Spleen (tissue), 11 donors: Measurements from ENCODE around the gene ACVR1C. TPM values are rescaled to one million over a fixed set of nuclear protein-coding genes. Genes with fewer than 3 reads are reported as not detected.

ENCODE experiments used
- DNase-seq: peaks from one replicate; pipeline ENCODE4 v3.0.0-alpha.2; 2020
- H3K27ac ChIP-seq, 8 donors: fragments of 200-600 bp; sonication (generic) in 7 of 8; 1 replicate in 4 of 8; 2 replicates in 4 of 8; pipeline versions ENCODE4 v1.5.0 to v1.8.0; 2016 to 2021; ENCODE audit warnings: inconsistent platforms in 4 of 8, mild to moderate bottlenecking in 4 of 8, moderate library complexity in 1 of 8
- H3K27me3 ChIP-seq, 7 donors: fragments of 200-600 bp; sonication (generic) in 6 of 7; replicated peaks in 1 of 7; 1 replicate in 4 of 7; 2 replicates in 3 of 7; pipeline versions ENCODE4 v1.5.0 to v1.8.0; 2016 to 2021; ENCODE audit warnings: inconsistent platforms in 3 of 7, mild to moderate bottlenecking in 1 of 7
- H3K36me3 ChIP-seq, 6 donors: fragments of 200-600 bp; sonication (generic) in 5 of 6; 1 replicate in 4 of 6; 2 replicates in 2 of 6; pipeline versions ENCODE4 v1.5.0 to v1.8.0; 2016 to 2021; ENCODE audit warnings: inconsistent platforms in 2 of 6
- H3K4me1 ChIP-seq, 6 donors: fragments of 200-600 bp; sonication (generic) in 5 of 6; 1 replicate in 3 of 6; 2 replicates in 3 of 6; pipeline versions ENCODE4 v1.5.0 to v1.8.0; 2016 to 2021; ENCODE audit warnings: inconsistent platforms in 3 of 6
- H3K4me3 ChIP-seq, 8 donors: fragments of 200-600 bp; sonication (generic) in 7 of 8; 1 replicate in 4 of 8; 2 replicates in 4 of 8; pipeline versions ENCODE4 v1.5.0 to v1.8.0; 2016 to 2021; ENCODE audit warnings: inconsistent platforms in 4 of 8, mild to moderate bottlenecking in 4 of 8, moderate library complexity in 2 of 8
- H3K9me3 ChIP-seq, 8 donors: fragments of 200-600 bp; sonication (generic) in 7 of 8; 1 replicate in 4 of 8; 2 replicates in 4 of 8; pipeline versions ENCODE4 v1.5.0 to v1.8.0; 2016 to 2021; ENCODE audit warnings: inconsistent platforms in 4 of 8
- POLR2A ChIP-seq, 3 donors: fragments of 450-650 bp; IDR thresholded peaks; one replicate each; pipeline ENCODE4 v1.5.1; 2017; ENCODE audit warnings: antibody characterized with exemption in 3 of 3, mild to moderate bottlenecking in 1 of 3
- POLR2AphosphoS5 ChIP-seq, 3 donors: sonication (generic); formaldehyde crosslinking; IDR thresholded peaks; one replicate each; pipeline ENCODE4 v1.5.1; 2017; ENCODE audit warnings: antibody characterized with exemption in 3 of 3
- WGBS, 5 donors: extraction: QIAGEN DNeasy Blood & Tissue Kit in 3 of 5; methylation state at CpG; one replicate each; pipeline versions ENCODE4 v1.1.5 to v1.1.7; 2013 to 2018; 5-methylcytosine and 5-hydroxymethylcytosine counted together
- intact Hi-C: fragments of 100-400 bp; cut with DNase I; formaldehyde crosslinking; loops from one replicate; pipeline ENCODE4 v1.15.0; 2023; ENCODE audit warnings: low total_unique reads
- polyA plus RNA-seq, 3 donors: library from polyadenylated mRNA; stranded (reverse); fragments of 200-250 nt; gene quantifications; one replicate each; pipeline ENCODE4 v1.2.1, GENCODE V29; 2013
- total RNA-seq, 7 donors: library from RNA; depleted of rRNA in 3 of 7; stranded (reverse); fragments of >200 nt in 3 of 7; fragmentation: NEBNext Ultra II Directional in 4 of 7; extraction: Animal tissue kit (Norgen Biotek cat#: 25700) in 4 of 7; gene quantifications; one replicate each; pipeline versions ENCODE4 v1.1.0 to v1.2.1, GENCODE V29; 2016 to 2021
- TF ChIP-seq, protein P1 (sequence below), 11 experiments: fragments of 200-600 bp in 7 of 11; fragments of 450-650 bp in 4 of 11; sonication (generic) in 4 of 11; IDR thresholded peaks in 8 of 11; conservative IDR thresholded peaks in 3 of 11; 1 replicate in 7 of 11; 2 replicates in 4 of 11; pipeline versions ENCODE4 v1.4.0 to v1.8.0; 2016 to 2021; ENCODE audit warnings: antibody characterized with exemption in 11 of 11, inconsistent platforms in 4 of 11, mild to moderate bottlenecking in 1 of 11
- donor health status: healthy with polysubstance abuse.
- donor health status: DM: no; HTN: no; CAD: no; lungs with moderate emphysema.
- donor health status: DM: no; HTN: no; CAD: no.
- donor health status: Bipolar disorder and iron deficiency.
- donor health status: healthy.
- donor health status: DM: no; HTN: no; CAD: no.
- donor health status: DM: yes; HTN: yes; CAD: no.

Gene ACVR1C
- total and polyA plus RNA-seq, 10 donors, result 0.03 to 1.4 (median 0.39) TPM

DNA sequence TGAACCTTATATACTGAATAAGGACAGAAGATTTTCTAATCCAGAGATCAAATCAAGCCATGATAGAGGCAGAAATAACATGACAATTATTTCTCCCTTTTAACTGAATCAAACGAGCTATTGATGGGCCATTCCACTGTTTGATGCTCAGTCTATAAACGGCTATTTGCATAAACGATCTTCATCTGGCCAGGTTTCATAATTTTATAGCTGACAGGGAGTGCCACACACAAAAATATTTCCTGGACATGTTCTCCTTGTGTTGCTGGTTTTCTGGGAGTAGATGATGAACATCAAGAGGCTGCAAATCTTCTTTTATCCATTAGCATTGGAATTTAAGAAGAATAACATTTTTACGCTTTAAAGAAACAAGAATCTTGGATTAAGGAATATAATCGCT is 63.1 kb downstream of the ACVR1C start:
- intact Hi-C loops, result no loop called here
- 86 to 94% (median 89%) methylated on average over 5 of the region's 5 CpGs for WGBS, 5 donors
- Histone ChIP-seq H3K4me1 (no peaks in the 10 kb centered on the region), H3K27me3 (no peaks in the 10 kb centered on the region), H3K4me3 (no peak overlapping the region), H3K36me3 (no peaks in the 10 kb centered on the region), H3K27ac (no peak overlapping the region), H3K9me3 (peaks cover 0 to 7% (median 0%) of the 10 kb centered on the region in 8 donors)
- no peak for TF ChIP-seq POLR2AphosphoS5 (IDR thresholded peaks at IDR 0.05)
- no peak for TF ChIP-seq POLR2A (IDR thresholded peaks at IDR 0.05)
- TF ChIP-seq, protein P1, sequence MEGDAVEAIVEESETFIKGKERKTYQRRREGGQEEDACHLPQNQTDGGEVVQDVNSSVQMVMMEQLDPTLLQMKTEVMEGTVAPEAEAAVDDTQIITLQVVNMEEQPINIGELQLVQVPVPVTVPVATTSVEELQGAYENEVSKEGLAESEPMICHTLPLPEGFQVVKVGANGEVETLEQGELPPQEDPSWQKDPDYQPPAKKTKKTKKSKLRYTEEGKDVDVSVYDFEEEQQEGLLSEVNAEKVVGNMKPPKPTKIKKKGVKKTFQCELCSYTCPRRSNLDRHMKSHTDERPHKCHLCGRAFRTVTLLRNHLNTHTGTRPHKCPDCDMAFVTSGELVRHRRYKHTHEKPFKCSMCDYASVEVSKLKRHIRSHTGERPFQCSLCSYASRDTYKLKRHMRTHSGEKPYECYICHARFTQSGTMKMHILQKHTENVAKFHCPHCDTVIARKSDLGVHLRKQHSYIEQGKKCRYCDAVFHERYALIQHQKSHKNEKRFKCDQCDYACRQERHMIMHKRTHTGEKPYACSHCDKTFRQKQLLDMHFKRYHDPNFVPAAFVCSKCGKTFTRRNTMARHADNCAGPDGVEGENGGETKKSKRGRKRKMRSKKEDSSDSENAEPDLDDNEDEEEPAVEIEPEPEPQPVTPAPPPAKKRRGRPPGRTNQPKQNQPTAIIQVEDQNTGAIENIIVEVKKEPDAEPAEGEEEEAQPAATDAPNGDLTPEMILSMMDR (IDR thresholded peaks at IDR 0.05 in 8 of 11, conservative IDR thresholded peaks at IDR 0.05 in 3 of 11), result no peak
- DNase-seq, result no peak

DNA sequence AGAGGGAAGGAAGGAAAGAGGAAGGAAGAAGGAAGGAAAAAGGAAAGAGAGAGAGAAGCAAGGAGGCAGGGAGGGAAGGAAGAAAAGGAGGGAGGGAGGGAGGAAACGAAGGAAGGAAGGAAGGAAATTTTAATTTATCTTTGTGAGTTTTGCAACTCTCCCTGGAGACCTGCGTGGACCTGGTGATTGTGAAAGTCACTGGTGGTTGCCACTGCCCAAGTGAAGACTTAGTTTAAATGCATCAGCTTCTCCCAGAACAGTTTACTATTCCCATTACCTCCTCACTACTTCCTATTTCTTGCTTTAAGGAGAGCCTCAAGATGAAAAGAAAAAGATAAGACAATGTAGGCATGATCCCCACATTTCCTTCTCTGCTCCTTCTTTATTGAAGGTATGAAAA is 68.8 kb downstream of the ACVR1C start:
- TF ChIP-seq POLR2A (IDR thresholded peaks at IDR 0.05) (no peak), POLR2AphosphoS5 (IDR thresholded peaks at IDR 0.05) (no peak)
- TF ChIP-seq, protein P1 (IDR thresholded peaks at IDR 0.05 in 8 of 11, conservative IDR thresholded peaks at IDR 0.05 in 3 of 11), result no peak
- intact Hi-C loops, result no loop called here
- WGBS, 5 donors, result 28 to 49% (median 47%) methylated on average over 2 of the region's 2 CpGs

DNA sequence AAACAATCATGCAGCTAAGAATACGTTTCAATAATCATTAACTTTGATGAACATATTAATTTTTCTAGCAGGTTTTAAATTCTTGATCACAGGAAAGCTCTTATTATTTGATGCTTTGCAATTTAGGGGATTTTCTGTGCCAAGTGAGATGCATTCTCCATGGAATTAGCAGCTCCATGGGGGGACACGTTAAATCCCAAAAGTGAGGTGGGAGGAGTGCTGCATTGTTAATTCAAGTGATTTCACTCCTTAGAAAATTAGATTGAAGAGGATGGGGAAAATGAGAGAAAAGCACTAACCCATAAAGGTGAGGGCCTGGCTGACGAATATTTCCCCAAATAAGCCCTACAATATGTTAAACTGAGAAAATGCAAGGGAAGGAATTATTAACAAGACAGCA is 69.2 kb downstream of the ACVR1C start:
- WGBS, 5 donors, result 62 to 74% (median 71%) methylated on average over 3 of the region's 3 CpGs
- Histone ChIP-seq H3K4me1 (no peaks in the 10 kb centered on the region), H3K4me3 (no peak overlapping the region), H3K9me3 (peaks cover 0 to 7% (median 0%) of the 10 kb centered on the region in 8 donors), H3K36me3 (no peaks in the 10 kb centered on the region), H3K27ac (no peak overlapping the region), H3K27me3 (no peaks in the 10 kb centered on the region)
- intact Hi-C loops, result no loop called here
- TF ChIP-seq POLR2AphosphoS5 (IDR thresholded peaks at IDR 0.05) (no peak), POLR2A (IDR thresholded peaks at IDR 0.05) (no peak)
- TF ChIP-seq, protein P1 (IDR thresholded peaks at IDR 0.05 in 8 of 11, conservative IDR thresholded peaks at IDR 0.05 in 3 of 11), result no peak
- DNase-seq, result no peak

More for the DNA sequence above, 68.8 kb downstream of the ACVR1C start:
- no peaks in the 10 kb centered on the region for H3K4me1 ChIP-seq
- no peaks in the 10 kb centered on the region for H3K27me3 ChIP-seq
- no peak for DNase-seq
- no peak overlapping the region for H3K4me3 ChIP-seq
- H3K36me3 ChIP-seq, result no peaks in the 10 kb centered on the region
- peaks cover 0 to 7% (median 0%) of the 10 kb centered on the region in 8 donors for H3K9me3 ChIP-seq
- H3K27ac ChIP-seq, result no peak overlapping the region

DNA sequence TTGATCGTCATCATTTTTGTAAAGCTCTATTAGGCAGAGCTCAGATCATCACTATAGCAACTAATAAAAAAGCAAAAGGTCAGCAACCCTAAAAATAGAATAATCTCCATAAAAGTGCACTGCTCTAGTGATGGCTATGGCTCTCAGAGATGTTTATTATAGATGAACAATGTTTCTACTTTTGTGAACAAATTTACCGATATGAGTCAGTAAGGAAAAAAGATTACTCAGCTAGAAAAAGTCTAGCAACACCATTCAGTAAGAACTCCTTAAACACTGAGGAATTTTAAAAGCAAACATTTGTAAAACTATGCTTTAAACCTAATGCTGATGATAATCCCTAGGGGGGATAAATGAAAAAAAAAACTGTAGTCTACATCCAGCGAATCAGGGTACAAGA is 69.6 kb downstream of the ACVR1C start:
- no peak for DNase-seq

More for the DNA sequence above, 69.6 kb downstream of the ACVR1C start:
- intact Hi-C loops, result no loop called here
- Histone ChIP-seq H3K36me3 (no peaks in the 10 kb centered on the region), H3K4me1 (no peaks in the 10 kb centered on the region), H3K9me3 (peaks cover 0 to 7% (median 0%) of the 10 kb centered on the region in 8 donors), H3K4me3 (no peak overlapping the region), H3K27ac (no peak overlapping the region), H3K27me3 (no peaks in the 10 kb centered on the region)
- no peak for TF ChIP-seq POLR2AphosphoS5 (IDR thresholded peaks at IDR 0.05)
- TF ChIP-seq, protein P1 (IDR thresholded peaks at IDR 0.05 in 8 of 11, conservative IDR thresholded peaks at IDR 0.05 in 3 of 11), result no peak
- no peak for TF ChIP-seq POLR2A (IDR thresholded peaks at IDR 0.05)
- 81 to 91% (median 87%) methylated on average over 3 of the region's 3 CpGs for WGBS, 5 donors
